Loucy (cell line): Measurements from ENCODE around the gene ANTXR2.

Source experiments
- H2AFZ ChIP-seq: fragments of 200-600 bp; sonication (generic); 2 replicates; pipeline ENCODE4 v1.6.0; 2016; ENCODE audit warnings: antibody characterized with exemption, mild to moderate bottlenecking, low read length, moderate library complexity
- H3F3A ChIP-seq: fragments of 200-600 bp; 2 replicates; pipeline ENCODE4 v1.6.0; 2016; ENCODE audit warnings: antibody characterized with exemption, low read depth, mild to moderate bottlenecking
- H3K27me3 ChIP-seq: fragments of 200-600 bp; sonication (generic); 2 replicates; pipeline ENCODE4 v1.6.1; 2014; ENCODE audit warnings: low read length, mild to moderate bottlenecking; ENCODE audit not compliant: insufficient read depth, poor library complexity, severe bottlenecking
- H3K36me3 ChIP-seq: fragments of 200-600 bp; sonication (generic); 2 replicates; pipeline ENCODE4 v1.6.1; 2016; ENCODE audit warnings: low read length; ENCODE audit not compliant: insufficient read depth
- H3K4me1 ChIP-seq: fragments of 200-600 bp; sonication (generic); 2 replicates; pipeline ENCODE4 v1.5.1; 2014; ENCODE audit warnings: low read length, mild to moderate bottlenecking; ENCODE audit not compliant: insufficient read depth, poor library complexity, severe bottlenecking
- H3K4me2 ChIP-seq: fragments of 200-600 bp; sonication (generic); 2 replicates; pipeline ENCODE4 v1.6.0; 2014; ENCODE audit warnings: antibody characterized with exemption, low read length, low read depth, mild to moderate bottlenecking; ENCODE audit not compliant: poor library complexity, severe bottlenecking
- H3K4me3 ChIP-seq: fragments of 200-600 bp; sonication (generic); 2 replicates; pipeline ENCODE4 v1.5.1; 2014; ENCODE audit warnings: low read length, mild to moderate bottlenecking, mixed read lengths; ENCODE audit not compliant: poor library complexity, severe bottlenecking
- H3K79me2 ChIP-seq: fragments of 200-600 bp; sonication (generic); 2 replicates; pipeline ENCODE4 v1.6.1; 2014; ENCODE audit warnings: low read length; ENCODE audit not compliant: insufficient read depth
- H3K9ac ChIP-seq: fragments of 200-600 bp; sonication (generic); 2 replicates; pipeline ENCODE4 v1.6.0; 2014; ENCODE audit warnings: mild to moderate bottlenecking, low read depth, low read length, moderate library complexity; ENCODE audit not compliant: poor library complexity, severe bottlenecking
- H3K9me2 ChIP-seq: fragments of 200-600 bp; sonication (generic); replicated peaks from 2 replicates; pipeline ENCODE4 v1.6.1; 2016; ENCODE audit warnings: low read depth, low read length, mixed read lengths
- H3K9me3 ChIP-seq: fragments of 200-600 bp; sonication (generic); 2 replicates; pipeline ENCODE4 v1.6.1; 2014; ENCODE audit warnings: mild to moderate bottlenecking, antibody characterized with exemption, low read length, low read depth; ENCODE audit not compliant: insufficient read depth
- H4K20me1 ChIP-seq: fragments of 200-600 bp; sonication (generic); 2 replicates; pipeline ENCODE4 v1.6.0; 2014; ENCODE audit warnings: antibody characterized with exemption, low read length, mild to moderate bottlenecking; ENCODE audit not compliant: insufficient read depth, poor library complexity, severe bottlenecking
- CTCF ChIP-seq: fragments of 200-600 bp; sonication (generic); conservative IDR thresholded peaks from 2 replicates; pipeline ENCODE4 v1.5.1; 2014; ENCODE audit warnings: mild to moderate bottlenecking, antibody characterized with exemption, low read length
- EZH2phosphoT487 ChIP-seq: fragments of 200-600 bp; IDR thresholded peaks from 2 replicates; pipeline ENCODE4 v1.6.1; 2018; ENCODE audit warnings: antibody characterized with exemption, mild to moderate bottlenecking, moderate library complexity, borderline replicate concordance

ANTXR2 gene

GRCh38 chr4:79948739-79949138, 124.3 kb downstream of the ANTXR2 start:
- H3K9ac ChIP-seq: no peak overlapping the region
- no peaks in the 10 kb centered on the region for H3K9me3 ChIP-seq
- H3F3A ChIP-seq: no peaks in the 10 kb centered on the region
- no peaks in the 10 kb centered on the region for H4K20me1 ChIP-seq
- no peak overlapping the region for H2AFZ ChIP-seq
- no peaks in the 10 kb centered on the region for H3K9me2 ChIP-seq
- no peak for TF ChIP-seq CTCF
- H3K4me1 ChIP-seq: peaks cover 4% of the 10 kb centered on the region
- no peaks in the 10 kb centered on the region for H3K36me3 ChIP-seq
- H3K4me2 ChIP-seq: no peak overlapping the region
- no peaks in the 10 kb centered on the region for H3K79me2 ChIP-seq
- no peak overlapping the region for H3K4me3 ChIP-seq
- H3K27me3 ChIP-seq: no peaks in the 10 kb centered on the region

GRCh38 chr4:79948261-79948660, 124.8 kb downstream of the ANTXR2 start:
- no peak for TF ChIP-seq CTCF
- no peak for TF ChIP-seq EZH2phosphoT487
- H3K27me3 ChIP-seq: no peaks in the 10 kb centered on the region
- no peaks in the 10 kb centered on the region for H3K9me3 ChIP-seq
- H3F3A ChIP-seq: no peaks in the 10 kb centered on the region
- no peaks in the 10 kb centered on the region for H3K36me3 ChIP-seq
- H2AFZ ChIP-seq: no peak overlapping the region
- no peaks in the 10 kb centered on the region for H3K79me2 ChIP-seq
- H3K4me1 ChIP-seq: peaks cover 4% of the 10 kb centered on the region
- H3K4me2 ChIP-seq: no peak overlapping the region
- H3K9me2 ChIP-seq: no peaks in the 10 kb centered on the region
- no peak overlapping the region for H3K4me3 ChIP-seq
- H4K20me1 ChIP-seq: no peaks in the 10 kb centered on the region
- no peak overlapping the region for H3K9ac ChIP-seq

GRCh38 chr4:79947386-79947785, 125.6 kb downstream of the ANTXR2 start:
- Histone ChIP-seq H3K9me2 (no peaks in the 10 kb centered on the region), H3K27me3 (no peaks in the 10 kb centered on the region), H3K36me3 (no peaks in the 10 kb centered on the region), H3K9ac (no peak overlapping the region), H3F3A (no peaks in the 10 kb centered on the region), H3K4me2 (no peak overlapping the region), H3K79me2 (no peaks in the 10 kb centered on the region), H3K9me3 (no peaks in the 10 kb centered on the region), H3K4me1 (peaks cover 4% of the 10 kb centered on the region), H4K20me1 (no peaks in the 10 kb centered on the region), H3K4me3 (no peak overlapping the region), H2AFZ (no peak overlapping the region)
- TF ChIP-seq EZH2phosphoT487: no peak

- peaks cover 9% of the 10 kb centered on the region; the same call in 1 of the 2 replicates for H3K79me2 ChIP-seq
Observed at GRCh38 chr4:79935274-79935673, 137.8 kb downstream of the ANTXR2 start.

More at GRCh38 chr4:79935274-79935673, 137.8 kb downstream of the ANTXR2 start:
- H3K9me3 ChIP-seq: no peaks in the 10 kb centered on the region
- no peaks in the 10 kb centered on the region for H4K20me1 ChIP-seq
- H3K36me3 ChIP-seq: peaks cover 6% of the 10 kb centered on the region; the same call in 1 of the 2 replicates
- peaks cover 8% of the 10 kb centered on the region for H3K4me1 ChIP-seq
- no peak overlapping the region for H2AFZ ChIP-seq
- H3K9ac ChIP-seq: no peak overlapping the region
- no peaks in the 10 kb centered on the region for H3K27me3 ChIP-seq
- no peaks in the 10 kb centered on the region for H3K9me2 ChIP-seq
- no peak overlapping the region for H3K4me3 ChIP-seq
- no peak for TF ChIP-seq EZH2phosphoT487
- TF ChIP-seq CTCF: no peak
- H3F3A ChIP-seq: no peaks in the 10 kb centered on the region
- no peak overlapping the region for H3K4me2 ChIP-seq
